ENCODE data around the gene POU3F3. TPM values are rescaled to one million over a fixed set of nuclear protein-coding genes. Genes with fewer than 3 reads are reported as not detected.

POU3F3 gene
- total and polyA plus RNA-seq, 2 of the 8 experiments (the other 6 are each of a cell fraction or from before 2014, with no cell fraction given), result 0.09 TPM; not detected in 1

DNA sequence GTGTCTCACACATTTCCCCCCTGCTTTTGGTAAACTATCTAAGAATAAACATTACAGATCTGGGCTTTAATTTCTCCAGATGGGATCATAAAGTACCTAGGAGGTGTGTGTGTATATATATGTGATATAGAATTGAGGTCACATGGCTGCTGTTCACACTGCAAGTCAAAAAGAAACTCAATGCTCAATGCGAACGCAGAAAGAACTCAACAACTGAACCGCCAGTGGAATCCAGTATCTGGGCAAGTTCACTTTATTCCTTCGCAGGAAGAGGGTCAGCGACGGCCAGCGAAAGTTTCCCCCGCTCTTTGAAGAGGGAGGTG is 17.7 kb downstream of the POU3F3 start (continued):
- no peak for TF ChIP-seq SP4 (IDR thresholded peaks at IDR 0.05; ENCODE audit: low read length)
- TF ChIP-seq CBX8 (IDR thresholded peaks at IDR 0.05; ENCODE audit: borderline replicate concordance, low read depth, low read length), result no peak
- TF ChIP-seq, protein P1, sequence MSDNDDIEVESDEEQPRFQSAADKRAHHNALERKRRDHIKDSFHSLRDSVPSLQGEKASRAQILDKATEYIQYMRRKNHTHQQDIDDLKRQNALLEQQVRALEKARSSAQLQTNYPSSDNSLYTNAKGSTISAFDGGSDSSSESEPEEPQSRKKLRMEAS (IDR thresholded peaks at IDR 0.05), result 0 out of 2 replicates have a peak, but pooled peaks have one; percentile 5
- no peak for TF ChIP-seq SP1 (IDR thresholded peaks at IDR 0.05; ENCODE audit: low read depth, low read length)
